Epithelial cell of proximal tubule (primary cell): ENCODE data around the gene DISP2. TPM values are rescaled to one million over a fixed set of nuclear protein-coding genes. Genes with fewer than 3 reads are reported as not detected.
A peak's percentile ranks its signal among the peaks of the same experiment; 100 is the strongest.

Experiments
- DNase-seq: peaks from one replicate; pipeline ENCODE4 v3.0.0-alpha.2; 2011; ENCODE audit warnings: low read depth
- H3K4me3 ChIP-seq: 2 replicates; pipeline ENCODE4 v1.5.1; 2011; ENCODE audit warnings: low read depth, mild to moderate bottlenecking, low read length
- total RNA-seq: library from RNA; depleted of rRNA; stranded (reverse); fragments of >200 nt; gene quantifications from 2 replicates; pipeline ENCODE4 v1.2.3, GENCODE V29; 2015
- TF ChIP-seq, protein P1 (sequence below): conservative IDR thresholded peaks from 2 replicates; pipeline ENCODE4 v1.5.1; 2012; ENCODE audit warnings: low read depth, mild to moderate bottlenecking, low read length

Gene DISP2
- total RNA-seq, 1 donor from 2014 or later, result 0.40 TPM

DNA sequence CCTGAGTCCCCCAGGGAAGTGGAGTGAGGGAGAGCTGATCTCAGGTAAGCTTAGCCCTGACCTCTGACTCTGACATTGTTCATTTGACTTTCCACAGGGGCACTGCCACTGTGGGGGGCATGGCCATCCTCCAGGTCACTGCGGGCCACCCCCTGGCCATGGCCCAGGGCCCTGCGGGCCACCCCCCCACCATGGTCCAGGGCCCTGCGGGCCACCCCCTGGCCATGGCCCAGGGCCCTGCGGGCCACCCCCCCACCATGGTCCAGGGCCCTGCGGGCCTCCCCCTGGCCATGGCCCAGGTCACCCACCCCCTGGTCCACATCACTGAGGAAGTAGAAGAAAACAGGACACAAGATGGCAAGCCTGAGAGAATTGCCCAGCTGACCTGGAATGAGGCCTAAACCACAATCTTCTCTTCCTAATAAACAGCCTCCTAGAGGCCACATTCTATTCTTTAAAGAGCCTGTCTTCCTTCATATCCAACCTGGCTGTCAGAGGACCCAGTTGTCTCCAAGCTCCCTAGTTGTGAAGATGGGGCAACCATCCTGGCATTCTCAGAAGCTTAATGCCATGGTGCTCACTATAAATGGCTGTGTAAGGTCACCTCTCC lies 1.9 kb upstream of the DISP2 start:
- DNase-seq, result no peak
- TF ChIP-seq, protein P1, sequence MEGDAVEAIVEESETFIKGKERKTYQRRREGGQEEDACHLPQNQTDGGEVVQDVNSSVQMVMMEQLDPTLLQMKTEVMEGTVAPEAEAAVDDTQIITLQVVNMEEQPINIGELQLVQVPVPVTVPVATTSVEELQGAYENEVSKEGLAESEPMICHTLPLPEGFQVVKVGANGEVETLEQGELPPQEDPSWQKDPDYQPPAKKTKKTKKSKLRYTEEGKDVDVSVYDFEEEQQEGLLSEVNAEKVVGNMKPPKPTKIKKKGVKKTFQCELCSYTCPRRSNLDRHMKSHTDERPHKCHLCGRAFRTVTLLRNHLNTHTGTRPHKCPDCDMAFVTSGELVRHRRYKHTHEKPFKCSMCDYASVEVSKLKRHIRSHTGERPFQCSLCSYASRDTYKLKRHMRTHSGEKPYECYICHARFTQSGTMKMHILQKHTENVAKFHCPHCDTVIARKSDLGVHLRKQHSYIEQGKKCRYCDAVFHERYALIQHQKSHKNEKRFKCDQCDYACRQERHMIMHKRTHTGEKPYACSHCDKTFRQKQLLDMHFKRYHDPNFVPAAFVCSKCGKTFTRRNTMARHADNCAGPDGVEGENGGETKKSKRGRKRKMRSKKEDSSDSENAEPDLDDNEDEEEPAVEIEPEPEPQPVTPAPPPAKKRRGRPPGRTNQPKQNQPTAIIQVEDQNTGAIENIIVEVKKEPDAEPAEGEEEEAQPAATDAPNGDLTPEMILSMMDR, result no peak
- no peak overlapping the region for H3K4me3 ChIP-seq

DNA sequence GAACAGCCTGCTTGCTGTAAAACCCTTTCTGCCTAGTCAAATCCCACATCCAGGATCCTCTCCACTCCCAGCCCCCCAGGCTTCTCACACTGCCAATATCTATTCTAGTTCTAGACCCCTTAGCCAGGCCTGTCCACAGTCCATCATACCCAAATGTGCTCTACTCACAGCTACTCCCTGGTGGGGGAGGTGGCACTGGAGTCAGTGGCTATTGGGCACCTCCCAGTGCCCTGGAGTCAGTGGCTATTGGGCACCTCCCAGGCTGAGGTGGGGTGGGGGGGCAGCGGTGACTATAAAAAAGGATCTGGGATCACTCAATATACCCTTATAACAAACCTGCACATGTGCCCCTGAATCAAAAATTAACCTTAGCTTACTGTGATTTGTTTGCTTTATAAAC lies 773 bp upstream of the DISP2 start:
- no peak for DNase-seq
- no peak overlapping the region for H3K4me3 ChIP-seq
- TF ChIP-seq, protein P1, result no peak

DNA sequence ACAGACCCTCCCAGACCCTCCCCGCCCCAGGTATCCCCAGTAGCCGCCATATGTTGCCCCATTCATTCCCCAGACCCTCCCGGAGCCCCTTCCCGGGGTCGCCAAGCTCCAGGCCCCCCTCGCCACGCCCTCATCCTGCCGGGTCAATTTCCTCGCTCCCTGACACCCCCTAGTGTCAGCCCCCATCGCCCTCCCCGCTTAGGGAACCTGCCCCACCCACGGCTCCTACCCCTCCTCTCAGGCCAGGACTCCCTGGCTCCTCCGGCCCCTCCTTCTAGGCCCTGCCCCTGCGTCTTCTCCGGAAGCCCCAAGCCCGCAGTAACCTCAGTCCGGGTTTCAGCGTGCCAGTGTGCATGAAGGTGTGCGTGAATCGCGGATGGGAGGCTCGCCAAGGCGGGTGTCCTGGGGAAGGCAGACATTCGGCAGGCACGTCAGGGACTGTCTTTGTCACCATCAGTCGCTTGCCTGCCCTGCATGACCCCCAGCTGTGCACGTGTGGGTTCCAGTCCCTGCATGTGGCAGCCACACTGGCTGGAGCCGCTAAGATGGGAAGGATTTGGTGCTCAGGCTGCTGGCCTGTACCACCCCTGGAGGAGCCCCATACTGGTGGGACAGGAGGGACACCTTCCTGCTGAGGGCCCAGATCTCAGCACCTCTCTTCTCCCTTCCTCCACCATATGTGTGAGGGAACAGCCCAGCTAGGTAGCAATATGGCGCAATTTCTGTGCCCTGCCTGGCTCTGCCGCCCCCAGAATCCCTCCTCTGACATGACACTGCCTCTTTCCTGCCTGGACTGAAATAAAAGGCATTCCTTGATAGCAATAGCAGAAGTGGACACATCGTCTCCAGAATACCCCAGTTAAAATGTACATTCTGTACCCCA lies 693 bp downstream of the DISP2 start:
- H3K4me3 ChIP-seq, result peak overlapping the region; percentile 60
- TF ChIP-seq, protein P1, result peak; percentile 8
- no peak for DNase-seq

DNA sequence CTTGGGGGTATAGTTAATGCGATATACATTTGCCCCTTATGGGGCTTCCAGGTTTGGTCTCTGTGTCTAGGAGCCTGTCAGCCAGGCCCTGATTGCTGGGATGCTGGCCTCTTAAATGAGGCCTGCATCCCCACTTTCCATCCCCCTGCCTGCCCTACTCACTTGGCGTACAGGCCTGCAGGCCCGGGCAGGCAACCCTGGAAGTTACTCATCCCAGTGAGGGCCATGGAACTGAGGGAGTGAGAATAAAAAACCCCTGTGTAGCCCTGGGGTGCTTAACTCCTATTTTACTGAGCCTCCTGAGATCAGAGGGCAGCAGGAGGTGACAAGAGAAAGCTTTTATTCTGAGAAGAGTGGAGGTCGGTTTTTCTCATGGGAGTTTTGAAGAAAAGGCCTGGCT lies 2.0 kb downstream of the DISP2 start:
- no peak for DNase-seq
- H3K4me3 ChIP-seq, result no peak overlapping the region
- TF ChIP-seq, protein P1, result no peak

DNA sequence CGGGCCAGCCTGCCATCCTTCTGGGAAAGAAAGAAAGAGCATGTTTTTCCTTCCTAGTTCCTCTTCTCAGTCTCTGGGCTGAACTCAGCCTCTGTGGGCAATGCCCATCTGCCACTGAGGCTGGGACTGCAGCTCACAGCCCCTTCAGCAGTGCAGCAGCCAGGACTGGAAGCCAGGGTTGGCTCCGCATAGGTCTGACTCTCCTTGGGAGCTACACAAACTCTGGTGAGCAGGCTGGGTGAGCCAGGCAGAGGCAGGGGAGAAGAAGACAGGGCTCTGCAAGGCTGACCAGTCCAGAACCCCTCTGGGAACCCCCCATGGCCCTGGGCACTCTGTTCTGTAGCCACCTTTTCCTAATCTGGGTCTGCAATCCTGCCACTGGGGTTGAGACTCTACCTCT lies 3.6 kb downstream of the DISP2 start:
- H3K4me3 ChIP-seq, result no peak overlapping the region
- TF ChIP-seq, protein P1, result no peak
- no peak for DNase-seq

DNA sequence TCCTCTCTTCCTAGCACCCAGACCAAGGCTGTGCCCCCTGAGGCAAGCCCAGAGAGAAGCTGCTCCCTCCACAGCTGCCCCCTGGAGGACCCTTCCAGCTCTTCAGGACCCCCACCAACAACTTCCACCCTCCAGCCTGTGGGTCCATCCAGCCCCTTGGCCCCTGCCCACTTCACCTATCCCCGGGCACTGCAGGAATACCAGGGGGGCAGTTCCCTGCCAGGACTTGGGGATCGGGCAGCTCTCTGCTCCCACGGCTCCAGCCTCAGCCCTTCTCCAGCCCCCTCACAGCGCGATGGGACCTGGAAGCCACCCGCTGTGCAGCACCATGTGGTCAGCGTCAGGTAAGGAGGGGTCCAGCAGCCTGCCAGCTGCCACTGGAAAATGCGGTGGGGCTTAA lies 5.6 kb downstream of the DISP2 start:
- H3K4me3 ChIP-seq, result no peak overlapping the region
- TF ChIP-seq, protein P1, result no peak
- no peak for DNase-seq
